Thyroid gland (tissue), 4 donors: ENCODE measurements around the gene ZNF335. TPM values are rescaled to one million over a fixed set of nuclear protein-coding genes. Genes with fewer than 3 reads are reported as not detected.
"Not testable (repeated sequence)": the region's sequence is repeated elsewhere in the genome, so short reads cannot be mapped to it uniquely, and the experiment has no call there.

ENCODE experiments used
- DNase-seq, 2 donors: peaks; one replicate each; pipeline ENCODE4 v3.0.0-alpha.2; 2019
- H3K27ac ChIP-seq, 3 donors: fragments of 200-600 bp; sonication (generic); 1 replicate in 2 of 3; 2 replicates in 1 of 3; pipeline ENCODE4 v1.5.1; 2016 to 2019; ENCODE audit warnings: mild to moderate bottlenecking in 1 of 3, moderate library complexity in 1 of 3
- H3K27me3 ChIP-seq: fragments of 200-600 bp; sonication (generic); one replicate; pipeline ENCODE4 v1.5.1; 2019
- H3K36me3 ChIP-seq, 2 donors: fragments of 200-600 bp; sonication (generic); one replicate each; pipeline ENCODE4 v1.5.1; 2016 to 2019
- H3K4me1 ChIP-seq, 2 donors: fragments of 200-600 bp; sonication (generic); one replicate each; pipeline ENCODE4 v1.5.1; 2017 to 2019
- H3K4me3 ChIP-seq, 3 donors: fragments of 200-600 bp; sonication (generic); replicated peaks in 1 of 3; 1 replicate in 2 of 3; 2 replicates in 1 of 3; pipeline ENCODE4 v1.5.1; 2016; ENCODE audit warnings: mild to moderate bottlenecking in 1 of 3
- H3K9me3 ChIP-seq: fragments of 200-600 bp; sonication (generic); one replicate; pipeline ENCODE4 v1.5.1; 2017
- CTCF ChIP-seq, 6 experiments: fragments of 200-600 bp in 3 of 6; fragments of 450-650 bp in 3 of 6; sonication (generic) in 3 of 6; IDR thresholded peaks; one replicate each; pipeline ENCODE4 v1.5.1; 2016 to 2019; ENCODE audit warnings: antibody characterized with exemption in 6 of 6, mild to moderate bottlenecking in 2 of 6, inconsistent platforms in 1 of 6, moderate library complexity in 1 of 6
- POLR2A ChIP-seq, 2 donors: fragments of 450-650 bp; IDR thresholded peaks; one replicate each; pipeline ENCODE4 v1.6.1; 2017; ENCODE audit warnings: antibody characterized with exemption in 2 of 2, mild to moderate bottlenecking in 2 of 2, moderate library complexity in 1 of 2
- WGBS, 2 donors: methylation state at CpG; one replicate each; pipeline ENCODE4 v1.1.5; 2017; 5-methylcytosine and 5-hydroxymethylcytosine counted together
- intact Hi-C: fragments of 100-400 bp; cut with DNase I; formaldehyde crosslinking; loops from one replicate; pipeline ENCODE4 v1.15.1; 2023
- total RNA-seq, 4 donors: library from RNA; depleted of rRNA; stranded (reverse); fragments of >200 nt; gene quantifications; one replicate each; pipeline ENCODE4 v1.2.3, GENCODE V29; 2016

ZNF335 gene
- total RNA-seq, 4 donors from 2014 or later, result 18.1 to 31.6 (median 25.6) TPM

GRCh38 chr20:45957021-45957941 lies 14.7 kb downstream of the ZNF335 start:
- Histone ChIP-seq H3K9me3 (no peaks in the 10 kb centered on the region), H3K27ac (no peak overlapping the region), H3K4me3 (no peak overlapping the region), H3K36me3 (peaks cover 66 to 69% of the 10 kb centered on the region in 2 donors), H3K4me1 (no peaks in the 10 kb centered on the region), H3K27me3 (no peaks in the 10 kb centered on the region)
- no peak for TF ChIP-seq POLR2A (IDR thresholded peaks at IDR 0.05)
- no peak for TF ChIP-seq CTCF (IDR thresholded peaks at IDR 0.05)
- 90 to 94% methylated on average over 9 to 19 of the region's 19 CpGs for WGBS, 2 donors
- intact Hi-C loops, result no loop called here
- no peak for DNase-seq

GRCh38 chr20:45956326-45956725 lies 15.7 kb downstream of the ZNF335 start:
- H3K4me1 ChIP-seq, H3K27ac ChIP-seq, DNase-seq, H3K9me3 ChIP-seq, H3K4me3 ChIP-seq, intact Hi-C loops, H3K27me3 ChIP-seq: not testable (repeated sequence)
- WGBS, 2 donors, result 94 to 96% methylated on average over 10 of the region's 10 CpGs
- H3K36me3 ChIP-seq, result peaks cover 66 to 69% of the 10 kb centered on the region in 2 donors

GRCh38 chr20:45953672-45954071 lies 18.3 kb downstream of the ZNF335 start:
- peaks cover 62% of the 10 kb centered on the region in 2 donors for H3K36me3 ChIP-seq
- no peak overlapping the region for H3K27ac ChIP-seq
- H3K27me3 ChIP-seq, result no peaks in the 10 kb centered on the region
- no peak overlapping the region for H3K4me3 ChIP-seq
- H3K9me3 ChIP-seq, result no peaks in the 10 kb centered on the region
- WGBS, 2 donors, result 93 to 95% methylated on average over 9 of the region's 9 CpGs
- DNase-seq, result no peak
- TF ChIP-seq POLR2A (IDR thresholded peaks at IDR 0.05) (no peak), CTCF (IDR thresholded peaks at IDR 0.05) (no peak)
- peaks cover 0 to 4% of the 10 kb centered on the region in 2 donors for H3K4me1 ChIP-seq
- intact Hi-C loops, result no loop called here

DNA sequence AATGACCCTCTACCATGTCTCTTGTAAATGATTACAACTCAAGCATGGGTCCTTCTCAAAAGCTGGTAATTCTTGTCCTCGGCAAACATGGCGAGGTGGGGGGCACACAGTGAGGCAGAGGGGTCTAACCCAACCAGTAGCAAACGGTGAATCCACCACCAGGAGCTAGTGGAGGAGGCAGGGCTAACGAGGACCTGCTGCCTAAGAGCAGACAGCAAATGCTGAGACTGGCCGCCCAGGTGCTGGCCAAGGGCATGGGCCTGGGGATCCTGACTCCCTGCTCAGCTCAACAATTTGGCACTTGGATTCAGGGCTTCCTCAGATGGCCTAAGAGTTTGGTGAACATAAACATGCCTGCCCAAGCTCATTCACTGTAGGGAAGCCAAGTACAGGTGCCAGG lies 19.1 kb downstream of the ZNF335 start:
- Histone ChIP-seq H3K9me3 (no peaks in the 10 kb centered on the region), H3K4me3 (no peak overlapping the region), H3K27me3 (no peaks in the 10 kb centered on the region), H3K4me1 (peaks cover 0 to 4% of the 10 kb centered on the region in 2 donors), H3K36me3 (peaks cover 63 to 64% of the 10 kb centered on the region in 2 donors), H3K27ac (no peak overlapping the region)
- intact Hi-C loops, result no loop called here
- DNase-seq, result no peak
- WGBS, 2 donors, result 96% methylated on average over 5 of the region's 5 CpGs
- no peak for TF ChIP-seq CTCF (IDR thresholded peaks at IDR 0.05)
- no peak for TF ChIP-seq POLR2A (IDR thresholded peaks at IDR 0.05)

GRCh38 chr20:45951925-45952834 lies 19.8 kb downstream of the ZNF335 start:
- Histone ChIP-seq H3K4me3 (no peak overlapping the region), H3K9me3 (no peaks in the 10 kb centered on the region), H3K36me3 (peaks cover 64 to 65% of the 10 kb centered on the region in 2 donors), H3K27ac (no peak overlapping the region), H3K27me3 (no peaks in the 10 kb centered on the region), H3K4me1 (peaks cover 0 to 4% of the 10 kb centered on the region in 2 donors)
- no peak for DNase-seq
- intact Hi-C loops, result no loop called here
- 94 to 96% methylated on average over 14 to 18 of the region's 19 CpGs for whole genome bisulfite sequencing, 2 donors
- no peak for TF ChIP-seq CTCF (IDR thresholded peaks at IDR 0.05)
- no peak for TF ChIP-seq POLR2A (IDR thresholded peaks at IDR 0.05)
